ENCODE data around the gene ZNF689.

ZNF689 gene

GRCh38 chr16:30650369-30651123 is 40.4 kb upstream of the ZNF689 start, which contains the start of gene PRR14:
PRR14 (plus strand) TSS chr16:30650960; CDS start chr16:30651646, 686 bp downstream.
- POLR2A ChIA-PET = interaction anchor here (0.7 to 3.1 kb wide), 19 partner anchors 8 to 279 kb away, joined by 3 to 27 read pairs (median 4); partner anchors contain the start of genes FBRS, SRCAP, ZNF688 and ZNF689
- TF ChIP-seq L3MBTL2 (conservative IDR thresholded peaks at IDR 0.05) (no peak), FOXM1 (IDR thresholded peaks at IDR 0.05; ENCODE audit: borderline replicate concordance) (no peak), TARDBP (IDR thresholded peaks at IDR 0.05) (no peak), LEF1 (IDR thresholded peaks at IDR 0.05; ENCODE audit: borderline replicate concordance) (no peak), BHLHE40 (IDR thresholded peaks at IDR 0.05; ENCODE audit: borderline replicate concordance) (no peak), FOXK2 (IDR thresholded peaks at IDR 0.05) (no peak), SP1 (IDR thresholded peaks at IDR 0.05) (no peak), NFRKB (IDR thresholded peaks at IDR 0.05) (no peak), ELF4 (IDR thresholded peaks at IDR 0.05) (no peak), ZNF384 (IDR thresholded peaks at IDR 0.05) (no peak), FOXA1 (IDR thresholded peaks at IDR 0.05) (no peak), ARNT (IDR thresholded peaks at IDR 0.05) (no peak), SUZ12 (IDR thresholded peaks at IDR 0.05) (no peak)
- CTCF ChIA-PET = interaction anchor here (0.7 to 3.1 kb wide), 6 partner anchors 8 to 115 kb away, joined by 3 to 11 read pairs (median 4); no protein-coding TSS in a partner anchor
- peak; percentile 99 for DNase-seq (ENCODE audit: extremely low spot score)

GRCh38 chr16:30649725-30650368 is 39.7 kb upstream of the ZNF689 start:
- DNase-seq (ENCODE audit: extremely low spot score) = no peak
- CTCF ChIA-PET = interaction anchor here (1.2 to 3.1 kb wide), 4 partner anchors 9 to 115 kb away, joined by 3 to 11 read pairs (median 4); no protein-coding TSS in a partner anchor
- POLR2A ChIA-PET = interaction anchor here (0.8 to 3.1 kb wide), 13 partner anchors 9 to 114 kb away, joined by 3 to 27 read pairs (median 4); partner anchors contain the start of genes FBRS, SRCAP, ZNF688 and ZNF689
- no peak for TF ChIP-seq NFRKB (IDR thresholded peaks at IDR 0.05)
- no peak for TF ChIP-seq ARNT (IDR thresholded peaks at IDR 0.05)
- no peak for TF ChIP-seq FOXA1 (IDR thresholded peaks at IDR 0.05)
- TF ChIP-seq SUZ12 (IDR thresholded peaks at IDR 0.05) = no peak
- no peak for TF ChIP-seq LEF1 (IDR thresholded peaks at IDR 0.05; ENCODE audit: borderline replicate concordance)
- no peak for TF ChIP-seq HDGF (IDR thresholded peaks at IDR 0.05; ENCODE audit: borderline replicate concordance)
- no peak for TF ChIP-seq SP1 (IDR thresholded peaks at IDR 0.05)
- no peak for TF ChIP-seq L3MBTL2 (conservative IDR thresholded peaks at IDR 0.05)
- TF ChIP-seq CTBP1 (IDR thresholded peaks at IDR 0.05; ENCODE audit: borderline replicate concordance) = no peak
- no peak for TF ChIP-seq ELF4 (IDR thresholded peaks at IDR 0.05)
- no peak for TF ChIP-seq TARDBP (IDR thresholded peaks at IDR 0.05)
- no peak for TF ChIP-seq BHLHE40 (IDR thresholded peaks at IDR 0.05; ENCODE audit: borderline replicate concordance)
- TF ChIP-seq PKNOX1 (IDR thresholded peaks at IDR 0.05) = no peak
- no peak for TF ChIP-seq FOXM1 (IDR thresholded peaks at IDR 0.05; ENCODE audit: borderline replicate concordance)
- TF ChIP-seq FOXK2 (IDR thresholded peaks at IDR 0.05) = no peak
- TF ChIP-seq ZNF384 (IDR thresholded peaks at IDR 0.05) = no peak

GRCh38 chr16:30647274-30647571 is 37.0 kb upstream of the ZNF689 start:
- no peak for DNase-seq (ENCODE audit: extremely low spot score)
- ChIA-PET CTCF (no interaction called here), POLR2A (interaction anchor here (1.1 to 4.0 kb wide), 2 partner anchors 11 to 13 kb away, joined by 4 to 20 read pairs; partner anchors contain the start of gene FBRS)
- TF ChIP-seq PKNOX1 (IDR thresholded peaks at IDR 0.05) (no peak), FOXA1 (IDR thresholded peaks at IDR 0.05) (no peak), SUZ12 (IDR thresholded peaks at IDR 0.05) (no peak), ZNF384 (IDR thresholded peaks at IDR 0.05) (no peak), HDGF (IDR thresholded peaks at IDR 0.05; ENCODE audit: borderline replicate concordance) (no peak), TARDBP (IDR thresholded peaks at IDR 0.05) (no peak)

GRCh38 chr16:30645727-30646126 is 35.5 kb upstream of the ZNF689 start:
- DNase-seq (ENCODE audit: extremely low spot score) = no peak
- ChIA-PET CTCF (interaction anchor here (0.6 to 0.8 kb wide), 2 partner anchors 17 to 116 kb away, joined by 3 to 5 read pairs; no protein-coding TSS in a partner anchor), POLR2A (interaction anchor here (1.1 to 4.0 kb wide), 5 partner anchors 12 to 87 kb away, joined by 4 to 20 read pairs (median 5); partner anchors contain the start of genes FBRS, ZNF689 and ZNF764)
- no peak for TF ChIP-seq PKNOX1 (IDR thresholded peaks at IDR 0.05)
- TF ChIP-seq FOXM1 (IDR thresholded peaks at IDR 0.05; ENCODE audit: borderline replicate concordance) = no peak
- TF ChIP-seq ELF4 (IDR thresholded peaks at IDR 0.05) = no peak
- TF ChIP-seq ZNF384 (IDR thresholded peaks at IDR 0.05) = no peak
- no peak for TF ChIP-seq NFRKB (IDR thresholded peaks at IDR 0.05)
- no peak for TF ChIP-seq L3MBTL2 (conservative IDR thresholded peaks at IDR 0.05)
- TF ChIP-seq LEF1 (IDR thresholded peaks at IDR 0.05; ENCODE audit: borderline replicate concordance) = no peak
- no peak for TF ChIP-seq SUZ12 (IDR thresholded peaks at IDR 0.05)
- TF ChIP-seq TARDBP (IDR thresholded peaks at IDR 0.05) = no peak
- no peak for TF ChIP-seq FOXA1 (IDR thresholded peaks at IDR 0.05)
- no peak for TF ChIP-seq BHLHE40 (IDR thresholded peaks at IDR 0.05; ENCODE audit: borderline replicate concordance)
- TF ChIP-seq FOXK2 (IDR thresholded peaks at IDR 0.05) = no peak
- TF ChIP-seq SP1 (IDR thresholded peaks at IDR 0.05) = no peak
- TF ChIP-seq HDGF (IDR thresholded peaks at IDR 0.05; ENCODE audit: borderline replicate concordance) = no peak
- no peak for TF ChIP-seq ARNT (IDR thresholded peaks at IDR 0.05)

GRCh38 chr16:30644334-30644830 is 34.2 kb upstream of the ZNF689 start:
- POLR2A ChIA-PET = interaction anchor here (0.8 to 4.0 kb wide), 4 partner anchors 10 to 216 kb away, joined by 3 to 20 read pairs (median 12); partner anchors contain the start of genes FBRS and ZNF689
- CTCF ChIA-PET = no interaction called here
- no peak for DNase-seq (ENCODE audit: extremely low spot score)
- no peak for TF ChIP-seq L3MBTL2 (conservative IDR thresholded peaks at IDR 0.05)
- TF ChIP-seq ARNT (IDR thresholded peaks at IDR 0.05) = no peak

Measured in HEK293T (cell line).